Adrenal gland (tissue), 5 donors: Measurements from ENCODE around the gene KDM6B.

Experiments used
- POLR2A ChIP-seq, 2 donors: fragments of 450-650 bp; IDR thresholded peaks; one replicate each; pipeline ENCODE4 v1.6.1; 2017; ENCODE audit warnings: antibody characterized with exemption in 2 of 2, mild to moderate bottlenecking in 2 of 2, moderate library complexity in 1 of 2
- TF ChIP-seq, protein P1 (sequence below), 6 experiments: fragments of 450-650 bp in 4 of 6; fragments of 200-600 bp in 2 of 6; sonication (generic) in 1 of 6; IDR thresholded peaks; 1 replicate in 5 of 6; 2 replicates in 1 of 6; pipeline versions ENCODE4 v1.5.1 to v1.8.0; 2016 to 2021; ENCODE audit warnings: antibody characterized with exemption in 6 of 6, mild to moderate bottlenecking in 2 of 6, moderate library complexity in 1 of 6
- donor health status: DM: no; HTN: no; CAD: no.

DNA sequence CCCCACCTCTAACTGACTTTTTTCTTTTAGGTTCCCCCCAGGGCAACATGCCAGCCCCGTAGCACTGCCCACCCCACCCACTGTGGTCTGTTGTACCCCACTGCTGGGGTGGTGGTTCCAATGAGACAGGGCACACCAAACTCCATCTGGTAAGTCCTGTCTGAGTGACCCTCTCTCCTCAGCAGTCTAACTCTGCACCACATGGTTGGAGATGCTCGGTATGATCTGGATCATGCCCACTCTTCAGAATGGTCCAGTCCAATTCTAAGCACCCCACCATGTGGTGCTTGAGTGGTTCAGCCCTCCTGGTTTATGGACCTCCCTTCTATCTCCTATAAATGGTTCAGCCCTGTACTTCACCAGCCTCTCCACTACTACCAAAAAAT is 5.9 kb downstream of the KDM6B start:
- TF ChIP-seq, protein P1, sequence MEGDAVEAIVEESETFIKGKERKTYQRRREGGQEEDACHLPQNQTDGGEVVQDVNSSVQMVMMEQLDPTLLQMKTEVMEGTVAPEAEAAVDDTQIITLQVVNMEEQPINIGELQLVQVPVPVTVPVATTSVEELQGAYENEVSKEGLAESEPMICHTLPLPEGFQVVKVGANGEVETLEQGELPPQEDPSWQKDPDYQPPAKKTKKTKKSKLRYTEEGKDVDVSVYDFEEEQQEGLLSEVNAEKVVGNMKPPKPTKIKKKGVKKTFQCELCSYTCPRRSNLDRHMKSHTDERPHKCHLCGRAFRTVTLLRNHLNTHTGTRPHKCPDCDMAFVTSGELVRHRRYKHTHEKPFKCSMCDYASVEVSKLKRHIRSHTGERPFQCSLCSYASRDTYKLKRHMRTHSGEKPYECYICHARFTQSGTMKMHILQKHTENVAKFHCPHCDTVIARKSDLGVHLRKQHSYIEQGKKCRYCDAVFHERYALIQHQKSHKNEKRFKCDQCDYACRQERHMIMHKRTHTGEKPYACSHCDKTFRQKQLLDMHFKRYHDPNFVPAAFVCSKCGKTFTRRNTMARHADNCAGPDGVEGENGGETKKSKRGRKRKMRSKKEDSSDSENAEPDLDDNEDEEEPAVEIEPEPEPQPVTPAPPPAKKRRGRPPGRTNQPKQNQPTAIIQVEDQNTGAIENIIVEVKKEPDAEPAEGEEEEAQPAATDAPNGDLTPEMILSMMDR (IDR thresholded peaks at IDR 0.05), result no peak
- TF ChIP-seq POLR2A (IDR thresholded peaks at IDR 0.05), result no peak
